Measurements from ENCODE around the gene MXD4. TPM values are rescaled to one million over a fixed set of nuclear protein-coding genes. Genes with fewer than 3 reads are reported as not detected.

The MXD4 gene
- total and polyA plus RNA-seq, 11 donors: 27.5 to 76.6 (median 35.7) TPM

DNA sequence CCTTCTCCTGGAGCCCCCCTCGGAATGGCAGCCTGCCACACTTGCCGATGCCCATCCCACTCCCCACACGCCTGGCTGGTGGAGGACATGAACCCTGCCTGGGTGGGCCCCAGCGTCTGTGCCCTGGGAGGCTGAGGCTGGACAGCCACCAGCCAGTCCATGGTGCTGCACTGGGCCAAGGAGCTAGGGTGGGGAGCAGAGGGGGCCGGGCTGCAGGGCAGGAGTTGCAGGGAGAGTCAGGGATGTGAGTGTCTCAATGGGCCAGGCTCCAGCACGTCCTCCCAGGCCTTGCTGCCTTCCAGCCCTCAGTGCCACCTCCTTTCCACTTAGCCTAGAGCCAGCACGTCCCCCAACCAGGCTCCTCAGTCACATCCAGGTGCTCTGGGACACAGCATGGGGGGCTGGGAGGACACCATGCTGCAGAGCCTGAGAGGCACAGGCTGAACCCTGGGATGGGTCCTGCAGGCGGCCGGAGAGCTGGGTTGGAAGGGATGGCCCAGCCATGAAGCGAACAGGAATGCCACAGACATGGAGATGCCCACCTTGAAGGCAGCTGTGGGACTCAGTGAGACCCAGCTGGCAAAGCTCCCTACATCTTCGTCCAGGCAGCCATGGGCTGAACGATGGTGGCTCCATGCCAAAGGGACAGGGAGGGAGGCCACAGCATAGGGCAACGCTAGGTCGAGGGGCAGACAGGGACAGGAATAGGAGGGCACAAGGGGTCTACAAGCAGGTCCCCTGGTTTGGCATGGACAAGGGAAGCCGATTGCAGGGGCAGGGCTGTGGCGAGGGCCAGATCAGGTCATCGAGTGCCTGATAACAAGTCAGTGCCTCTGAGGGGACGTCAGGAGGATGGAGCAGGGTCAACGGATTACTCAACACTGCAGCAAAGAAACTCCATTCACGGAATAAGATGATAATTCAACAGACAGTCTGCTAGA lies 30.1 kb upstream of the MXD4 start:
- ATAC-seq (no peak), DNase-seq (peak in 2 of 5 donors; percentile 35 to 42)
- Histone ChIP-seq H3K27me3 (no peaks in the 10 kb centered on the region), H3K27ac (no peak overlapping the region), H3K4me3 (no peak overlapping the region), H3K9me3 (peaks cover 0 to 7% (median 0%) of the 10 kb centered on the region in 12 donors), H3K4me1 (peaks cover 0 to 14% (median 0%) of the 10 kb centered on the region in 12 donors), H3K36me3 (no peaks in the 10 kb centered on the region)
- TF ChIP-seq, protein P1, sequence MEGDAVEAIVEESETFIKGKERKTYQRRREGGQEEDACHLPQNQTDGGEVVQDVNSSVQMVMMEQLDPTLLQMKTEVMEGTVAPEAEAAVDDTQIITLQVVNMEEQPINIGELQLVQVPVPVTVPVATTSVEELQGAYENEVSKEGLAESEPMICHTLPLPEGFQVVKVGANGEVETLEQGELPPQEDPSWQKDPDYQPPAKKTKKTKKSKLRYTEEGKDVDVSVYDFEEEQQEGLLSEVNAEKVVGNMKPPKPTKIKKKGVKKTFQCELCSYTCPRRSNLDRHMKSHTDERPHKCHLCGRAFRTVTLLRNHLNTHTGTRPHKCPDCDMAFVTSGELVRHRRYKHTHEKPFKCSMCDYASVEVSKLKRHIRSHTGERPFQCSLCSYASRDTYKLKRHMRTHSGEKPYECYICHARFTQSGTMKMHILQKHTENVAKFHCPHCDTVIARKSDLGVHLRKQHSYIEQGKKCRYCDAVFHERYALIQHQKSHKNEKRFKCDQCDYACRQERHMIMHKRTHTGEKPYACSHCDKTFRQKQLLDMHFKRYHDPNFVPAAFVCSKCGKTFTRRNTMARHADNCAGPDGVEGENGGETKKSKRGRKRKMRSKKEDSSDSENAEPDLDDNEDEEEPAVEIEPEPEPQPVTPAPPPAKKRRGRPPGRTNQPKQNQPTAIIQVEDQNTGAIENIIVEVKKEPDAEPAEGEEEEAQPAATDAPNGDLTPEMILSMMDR (IDR thresholded peaks at IDR 0.05): no peak
- no peak for TF ChIP-seq POLR2A (IDR thresholded peaks at IDR 0.05)
- intact Hi-C loops (cut with DNase I): no loop called here
- WGBS, 4 donors: 71 to 77% (median 75%) methylated on average over 17 to 20 of the region's 20 CpGs

- Histone ChIP-seq H3K4me3 (no peak overlapping the region), H3K9me3 (peaks cover 0 to 7% (median 0%) of the 10 kb centered on the region in 12 donors), H3K27me3 (no peaks in the 10 kb centered on the region), H3K4me1 (peaks cover 0 to 14% (median 0%) of the 10 kb centered on the region in 12 donors), H3K27ac (no peak overlapping the region), H3K36me3 (no peaks in the 10 kb centered on the region)
- peak in 1 of 4 donors; percentile 18 for ATAC-seq
- intact Hi-C loops (cut with DNase I): no loop called here
- peak in 2 of 5 donors; percentile 18 to 70 for DNase-seq
- 70 to 83% (median 81%) methylated on average over 22 to 24 of the region's 24 CpGs for WGBS, 4 donors
- TF ChIP-seq, protein P1 (IDR thresholded peaks at IDR 0.05): no peak
- TF ChIP-seq POLR2A (IDR thresholded peaks at IDR 0.05): no peak
Observed at GRCh38 chr4:2290974-2291704, 29.2 kb upstream of the MXD4 start.

- Histone ChIP-seq H3K9me3 (peaks cover 0 to 7% (median 0%) of the 10 kb centered on the region in 12 donors), H3K4me3 (no peak overlapping the region), H3K4me1 (peaks cover 0 to 14% (median 0%) of the 10 kb centered on the region in 12 donors), H3K36me3 (no peaks in the 10 kb centered on the region), H3K27ac (no peak overlapping the region), H3K27me3 (no peaks in the 10 kb centered on the region)
- DNase-seq: peak in 2 of 5 donors; percentile 12 to 42
- peak in 1 of 4 donors; percentile 15 for ATAC-seq
- 82 to 99% (median 90%) methylated on average over 8 to 9 of the region's 9 CpGs for WGBS, 4 donors
- intact Hi-C loops (cut with DNase I): no loop called here
- TF ChIP-seq, protein P1 (IDR thresholded peaks at IDR 0.05): no peak
- no peak for TF ChIP-seq POLR2A (IDR thresholded peaks at IDR 0.05)
Observed at GRCh38 chr4:2290488-2290887, 28.6 kb upstream of the MXD4 start.

DNA sequence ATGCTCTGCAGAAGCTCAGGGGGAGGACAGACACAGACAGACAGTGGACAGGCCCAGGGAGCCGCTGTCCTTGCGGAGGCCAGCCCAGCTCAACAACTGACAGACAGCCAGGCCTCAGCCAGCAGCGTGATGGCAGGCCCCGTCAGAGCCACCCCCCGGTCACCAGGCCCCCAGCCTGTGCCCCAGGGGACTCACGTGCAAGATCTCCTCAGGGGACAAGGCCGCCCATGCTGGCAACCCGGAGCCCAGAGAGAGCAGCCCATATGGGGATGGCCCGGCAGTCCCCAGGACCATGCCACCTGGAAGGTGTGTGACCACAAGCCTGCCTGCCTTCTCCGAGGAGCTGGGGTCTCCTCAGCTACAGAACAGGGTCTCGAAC lies 28.0 kb upstream of the MXD4 start:
- 84 to 96% (median 92%) methylated on average over 3 to 11 of the region's 11 CpGs for WGBS, 4 donors
- ATAC-seq (no peak), DNase-seq (peak in 2 of 5 donors; percentile 11 to 60)
- Histone ChIP-seq H3K4me1 (peaks cover 0 to 14% (median 0%) of the 10 kb centered on the region in 12 donors), H3K36me3 (no peaks in the 10 kb centered on the region), H3K4me3 (no peak overlapping the region), H3K27me3 (no peaks in the 10 kb centered on the region), H3K27ac (no peak overlapping the region), H3K9me3 (peaks cover 0 to 7% (median 0%) of the 10 kb centered on the region in 12 donors)
- intact Hi-C loops (cut with DNase I): no loop called here
- TF ChIP-seq, protein P1 (IDR thresholded peaks at IDR 0.05): no peak
- TF ChIP-seq POLR2A (IDR thresholded peaks at IDR 0.05): no peak

Data from heart left ventricle (tissue), 16 donors.